Astrocyte (in vitro differentiated cells and primary cell): ENCODE data around the gene MAEA.

Experiments used
- EZH2 ChIP-seq: IDR thresholded peaks from 2 replicates; pipeline ENCODE4 v1.6.1; 2012; ENCODE audit warnings: mild to moderate bottlenecking, low read length, inconsistent platforms; ENCODE audit not compliant: insufficient read depth
- TF ChIP-seq, protein P1 (sequence below): IDR thresholded peaks from 2 replicates; pipeline ENCODE4 v1.5.1; 2011; ENCODE audit warnings: low read depth, mild to moderate bottlenecking, inconsistent platforms, low read length, moderate library complexity; ENCODE audit not compliant: insufficient read depth

DNA sequence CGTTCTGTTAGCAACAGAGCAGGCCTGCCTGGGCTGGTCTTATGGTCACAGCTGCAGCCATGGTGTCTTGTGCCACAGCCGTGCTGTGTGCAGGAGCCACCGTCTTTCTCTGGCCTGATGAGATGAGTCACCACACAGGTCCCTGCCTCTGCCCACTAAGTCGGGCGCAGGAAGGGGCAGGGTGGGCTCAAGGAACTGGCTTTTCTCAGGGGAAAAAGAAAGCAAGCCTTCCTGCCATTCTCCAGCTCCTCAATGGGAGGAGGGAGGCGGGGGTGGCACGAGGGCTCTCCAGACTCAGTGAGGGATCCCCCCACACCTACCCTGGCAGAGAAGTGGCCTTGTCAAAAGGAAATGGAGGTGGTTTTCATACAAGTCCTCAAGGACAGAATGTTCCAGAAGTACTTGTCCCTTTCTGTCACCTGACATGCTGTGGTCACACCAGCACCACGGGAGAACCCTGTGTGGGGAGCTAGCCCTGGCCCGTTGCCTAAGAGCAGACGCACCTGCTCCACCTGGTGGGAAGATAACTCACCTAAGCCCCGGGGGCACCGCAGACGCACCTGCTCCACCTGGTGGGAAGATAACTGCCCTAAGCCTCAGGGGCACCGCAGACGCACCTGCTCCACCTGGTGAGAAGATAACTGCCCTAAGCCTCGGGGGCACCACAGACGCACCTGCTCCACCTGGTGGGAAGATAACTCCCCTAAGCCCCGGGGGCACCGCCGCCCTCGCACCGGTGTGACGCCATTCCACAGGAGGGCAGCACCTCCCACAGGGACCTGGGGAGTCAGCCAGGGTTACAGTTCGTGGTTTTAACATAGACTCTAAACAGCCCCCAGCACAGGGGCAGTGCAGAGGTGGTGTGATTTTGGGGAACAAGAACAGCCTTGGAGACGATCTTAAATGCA lies 75.8 kb downstream of the MAEA start:
- TF ChIP-seq, protein P1, sequence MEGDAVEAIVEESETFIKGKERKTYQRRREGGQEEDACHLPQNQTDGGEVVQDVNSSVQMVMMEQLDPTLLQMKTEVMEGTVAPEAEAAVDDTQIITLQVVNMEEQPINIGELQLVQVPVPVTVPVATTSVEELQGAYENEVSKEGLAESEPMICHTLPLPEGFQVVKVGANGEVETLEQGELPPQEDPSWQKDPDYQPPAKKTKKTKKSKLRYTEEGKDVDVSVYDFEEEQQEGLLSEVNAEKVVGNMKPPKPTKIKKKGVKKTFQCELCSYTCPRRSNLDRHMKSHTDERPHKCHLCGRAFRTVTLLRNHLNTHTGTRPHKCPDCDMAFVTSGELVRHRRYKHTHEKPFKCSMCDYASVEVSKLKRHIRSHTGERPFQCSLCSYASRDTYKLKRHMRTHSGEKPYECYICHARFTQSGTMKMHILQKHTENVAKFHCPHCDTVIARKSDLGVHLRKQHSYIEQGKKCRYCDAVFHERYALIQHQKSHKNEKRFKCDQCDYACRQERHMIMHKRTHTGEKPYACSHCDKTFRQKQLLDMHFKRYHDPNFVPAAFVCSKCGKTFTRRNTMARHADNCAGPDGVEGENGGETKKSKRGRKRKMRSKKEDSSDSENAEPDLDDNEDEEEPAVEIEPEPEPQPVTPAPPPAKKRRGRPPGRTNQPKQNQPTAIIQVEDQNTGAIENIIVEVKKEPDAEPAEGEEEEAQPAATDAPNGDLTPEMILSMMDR: no peak
- no peak for TF ChIP-seq EZH2
